ENCODE measurements around the gene TRIP13. TPM values are rescaled to one million over a fixed set of nuclear protein-coding genes. Genes with fewer than 3 reads are reported as not detected.

TRIP13 gene
- polyA plus RNA-seq, 1 experiment = 20.4 TPM

Other genes with a start within 250 kb of the TRIP13 start
- 0.07 and 0.09 TPM in 2 replicates for gene TPPP, start 199.5 kb upstream of the TRIP13 start, polyA plus RNA-seq (2011; rRNA removed)
- gene ZDHHC11B, start 108.2 kb upstream of the TRIP13 start, polyA plus RNA-seq (2011; rRNA removed) = 0.05 TPM in 1 of 2 replicates, not detected in the other
- 0.10 and 0.15 TPM in 2 replicates for gene ZDHHC11, start 41.9 kb upstream of the TRIP13 start, polyA plus RNA-seq (2011; rRNA removed)
- gene BRD9, start 83 bp upstream of the TRIP13 start, polyA plus RNA-seq (2011; rRNA removed) = 10.8 and 12.3 TPM in 2 replicates
- gene NKD2, start 115.9 kb downstream of the TRIP13 start, polyA plus RNA-seq (2011; rRNA removed) = not detected in 2 replicates
- 1.6 and 4.6 TPM in 2 replicates for gene SLC12A7, start 219.2 kb downstream of the TRIP13 start, polyA plus RNA-seq (2011; rRNA removed)